MV-4-11 (cell line): ENCODE results near the gene CYP1B1.
"Not testable (repeated sequence)": the region's sequence is repeated elsewhere in the genome, so short reads cannot be mapped to it uniquely, and the experiment has no call there.

ENCODE experiments used
- DNase-seq: peaks from one replicate; lab custom pipeline; 2025; lab: John Stamatoyannopoulos, UW

The CYP1B1 gene

GRCh38 chr2:38075507-38076151 is at the start of gene CYP1B1:
Gene CYP1B1, minus strand, starts transcription at chr2:38076151. Its CDS starts 763 bp downstream, at chr2:38075388.
- DNase-seq: no peak

GRCh38 chr2:38125007-38125406 is 49.1 kb upstream of the CYP1B1 start:
- no peak for DNase-seq

DNA sequence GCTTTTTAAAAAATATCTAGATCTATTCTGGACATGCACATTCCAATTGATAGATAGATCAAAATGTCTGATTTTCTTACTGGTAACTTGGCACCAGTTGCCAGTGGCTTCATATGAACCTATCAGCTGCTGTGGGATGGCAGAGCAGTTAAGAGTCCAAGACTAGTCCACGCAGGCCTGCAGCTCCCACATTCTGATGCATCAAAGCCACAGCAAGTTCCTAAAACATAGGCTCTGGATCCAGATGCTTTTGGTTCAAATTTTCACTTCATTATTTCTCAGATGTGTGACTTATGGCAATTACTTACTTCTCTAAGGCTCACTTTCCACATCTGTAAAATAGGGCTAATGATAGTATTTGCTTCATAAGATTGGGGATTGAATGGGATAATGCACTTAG is 48.0 kb upstream of the CYP1B1 start:
- peak; percentile 74 for DNase-seq

DNA sequence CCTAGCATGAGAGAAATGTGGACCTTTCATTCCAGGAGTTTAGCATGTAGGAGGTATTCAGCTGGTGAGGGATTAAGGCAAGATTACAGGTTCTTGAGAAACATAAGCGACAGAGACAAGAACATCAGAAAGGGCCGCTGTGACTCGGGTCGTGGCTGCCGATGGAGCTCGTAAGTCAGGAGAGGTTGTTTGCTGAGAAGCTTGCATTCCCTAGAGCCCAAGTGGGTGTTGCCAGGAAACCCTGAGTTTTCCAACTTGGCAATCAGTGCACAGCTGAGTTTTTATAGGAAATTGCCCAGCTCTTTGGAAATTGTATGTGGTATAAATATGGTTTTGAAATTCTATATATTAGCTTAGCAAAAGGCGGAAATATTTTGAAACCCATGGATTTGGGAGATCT is 46.4 kb upstream of the CYP1B1 start:
- DNase-seq: no peak

GRCh38 chr2:38121481-38121880 is 45.5 kb upstream of the CYP1B1 start:
- peak; percentile 9 for DNase-seq

DNA sequence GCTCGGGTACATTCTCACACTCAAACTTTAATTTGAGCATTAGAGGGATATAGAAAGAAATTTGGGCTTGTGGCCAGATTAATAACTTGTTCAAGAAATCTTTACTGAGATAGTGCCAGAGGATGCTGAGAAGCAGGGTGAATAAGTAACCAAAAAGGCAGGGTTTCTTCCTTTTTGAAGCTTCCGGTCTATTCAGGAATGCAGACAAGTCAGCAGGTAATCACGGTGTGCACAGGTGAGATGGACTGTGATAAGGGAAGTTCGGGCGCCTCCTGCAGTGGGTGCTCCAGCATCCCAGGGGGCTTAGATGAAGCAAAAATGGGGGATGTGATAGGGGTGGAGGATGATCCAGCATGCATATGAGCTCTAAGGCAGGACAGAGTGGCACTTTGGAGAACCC is 44.9 kb upstream of the CYP1B1 start:
- DNase-seq: no peak

- DNase-seq: no peak
Observed at GRCh38 chr2:38120264-38120592, 44.3 kb upstream of the CYP1B1 start.

DNA sequence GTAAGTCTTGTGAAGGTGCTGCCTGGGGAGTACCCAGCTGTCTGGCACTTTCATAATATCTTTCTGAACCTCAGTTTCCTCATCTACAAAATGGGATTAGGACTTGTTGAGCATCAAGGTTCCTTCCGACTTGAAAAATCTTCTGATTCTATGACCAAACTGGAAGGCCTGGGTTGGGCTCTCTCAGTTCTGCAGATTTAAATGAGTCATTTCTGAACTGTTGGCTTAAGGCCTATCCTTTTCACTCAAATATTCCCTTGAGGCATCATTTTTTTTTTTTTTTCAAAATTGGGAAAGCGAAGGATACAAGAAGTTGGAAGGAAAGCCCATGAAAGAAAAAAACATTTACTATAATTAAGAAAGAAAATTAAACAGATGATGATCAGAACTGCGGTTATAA is 40.8 kb upstream of the CYP1B1 start:
- no peak for DNase-seq

GRCh38 chr2:38115216-38116032 is 39.5 kb upstream of the CYP1B1 start:
- peak; percentile 79 for DNase-seq

GRCh38 chr2:38113981-38114708 is 38.2 kb upstream of the CYP1B1 start:
- DNase-seq: peak; percentile 92

- DNase-seq: no peak
Observed at GRCh38 chr2:38113051-38113450, 37.1 kb upstream of the CYP1B1 start.

- DNase-seq: not testable (repeated sequence)
Observed at GRCh38 chr2:38111350-38111749, 35.4 kb upstream of the CYP1B1 start.

- no peak for DNase-seq
Observed at GRCh38 chr2:38109732-38110181, 33.8 kb upstream of the CYP1B1 start.

DNA sequence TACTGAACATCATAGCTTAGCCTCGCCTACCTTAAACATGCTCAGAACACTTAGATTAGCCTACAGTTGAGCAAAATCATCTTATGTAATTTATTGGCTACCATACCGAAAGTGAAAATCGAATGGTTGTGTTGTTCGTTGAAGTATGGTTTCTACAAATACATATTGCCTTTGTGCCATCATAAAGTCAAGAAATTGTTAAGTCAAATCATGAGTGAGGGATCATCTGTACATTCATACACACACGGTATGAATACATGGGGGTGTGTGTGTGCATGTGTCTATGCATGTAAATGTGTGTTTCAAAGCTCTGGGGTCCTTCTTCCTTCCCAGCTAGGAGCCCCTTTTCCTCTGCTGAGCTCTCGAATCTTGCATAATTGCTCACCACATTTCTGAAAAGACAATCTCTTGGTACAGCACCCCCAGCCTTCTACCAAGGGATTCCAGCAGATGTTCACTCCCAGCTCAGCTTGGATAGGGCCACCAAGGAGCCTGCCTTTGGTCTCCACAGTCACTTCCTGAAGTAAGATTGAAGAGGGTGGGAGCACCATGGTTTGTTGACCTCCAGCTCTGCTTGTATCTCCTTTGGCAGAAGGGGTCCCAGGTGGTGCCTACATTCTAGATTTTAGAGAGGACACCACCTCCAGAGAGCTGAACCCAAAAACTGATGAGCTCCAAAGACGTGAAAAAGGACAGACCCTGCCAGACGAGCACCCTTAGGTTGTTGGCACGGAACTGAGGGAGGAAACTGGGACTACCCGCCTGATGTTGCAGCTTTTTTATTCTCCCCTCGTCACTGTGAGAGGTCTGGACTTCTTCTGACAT is 33.2 kb upstream of the CYP1B1 start:
- DNase-seq: no peak

GRCh38 chr2:38107738-38108410 is 31.9 kb upstream of the CYP1B1 start:
- no peak for DNase-seq

DNA sequence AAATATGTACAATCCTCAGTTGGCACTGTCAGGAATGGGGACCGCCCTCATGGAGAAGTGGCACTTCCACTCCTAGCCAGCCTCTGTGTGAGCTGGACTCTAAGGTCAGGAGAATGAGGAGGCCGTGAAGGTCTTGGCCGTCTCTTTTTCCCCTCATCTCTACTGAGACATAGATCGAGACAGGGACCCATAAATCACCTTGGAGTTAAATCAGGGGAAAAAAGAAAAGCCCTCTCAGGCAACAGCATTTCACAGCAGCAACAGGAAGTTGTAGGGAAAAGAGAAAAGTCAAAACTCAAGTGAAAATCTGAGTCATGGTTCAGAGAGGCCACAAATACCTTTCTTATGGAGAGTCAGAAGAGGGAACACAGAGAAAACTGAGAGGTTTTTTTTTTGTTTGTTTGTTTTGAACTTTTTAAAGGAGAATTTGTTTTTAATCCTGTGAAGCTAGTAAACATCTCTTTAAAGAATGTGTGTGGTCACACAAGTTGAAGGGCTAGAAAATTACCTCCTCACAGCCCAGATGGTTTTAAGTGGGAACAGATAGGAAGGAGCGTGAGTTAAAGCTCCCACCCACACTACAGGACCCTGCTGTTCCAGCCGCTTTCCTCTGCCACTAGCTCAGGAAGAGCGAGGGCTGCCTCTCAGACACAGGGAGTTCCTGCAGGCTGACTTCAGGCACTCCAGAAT is 30.6 kb upstream of the CYP1B1 start:
- DNase-seq: peak; percentile 64

GRCh38 chr2:38105922-38106321 is 30.0 kb upstream of the CYP1B1 start:
- DNase-seq: no peak

DNA sequence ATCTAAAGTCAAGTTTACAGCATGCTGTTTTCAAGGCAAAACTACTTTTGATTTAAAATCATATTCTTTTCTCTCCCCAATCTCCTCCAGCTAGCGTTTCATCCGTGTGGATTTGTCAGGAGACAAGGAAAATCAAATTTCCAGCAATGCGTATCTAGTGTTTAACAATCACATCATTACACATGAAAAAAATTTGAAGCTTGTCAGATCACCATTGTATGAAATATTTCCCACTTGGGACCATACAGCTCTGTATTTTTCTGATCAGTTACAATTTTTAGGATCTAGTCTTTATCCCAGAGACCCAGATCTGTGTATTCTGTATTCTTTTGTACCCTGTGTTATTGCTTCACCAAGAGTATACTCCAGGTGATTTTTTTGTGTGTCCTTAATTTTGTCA is 28.6 kb upstream of the CYP1B1 start:
- no peak for DNase-seq

DNA sequence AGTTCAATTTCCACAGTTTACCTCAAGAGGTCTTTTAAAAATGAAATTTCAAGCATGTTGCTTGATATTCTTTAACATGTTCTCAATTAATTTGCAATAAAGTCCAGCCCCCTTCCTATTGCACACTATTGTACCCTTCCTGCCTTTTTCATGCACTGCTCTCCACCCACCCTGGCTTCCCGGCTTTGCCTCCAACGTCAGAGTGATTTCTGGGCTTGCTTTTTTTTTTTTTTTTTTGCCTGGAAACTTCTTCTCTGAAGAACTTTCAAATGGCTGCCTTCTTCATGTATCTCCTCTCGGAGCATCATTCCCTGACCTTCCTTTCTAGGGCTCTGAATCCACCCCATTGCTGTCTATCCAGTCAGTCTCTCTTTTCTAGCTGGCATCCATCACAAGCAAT is 24.4 kb upstream of the CYP1B1 start:
- no peak for DNase-seq

DNA sequence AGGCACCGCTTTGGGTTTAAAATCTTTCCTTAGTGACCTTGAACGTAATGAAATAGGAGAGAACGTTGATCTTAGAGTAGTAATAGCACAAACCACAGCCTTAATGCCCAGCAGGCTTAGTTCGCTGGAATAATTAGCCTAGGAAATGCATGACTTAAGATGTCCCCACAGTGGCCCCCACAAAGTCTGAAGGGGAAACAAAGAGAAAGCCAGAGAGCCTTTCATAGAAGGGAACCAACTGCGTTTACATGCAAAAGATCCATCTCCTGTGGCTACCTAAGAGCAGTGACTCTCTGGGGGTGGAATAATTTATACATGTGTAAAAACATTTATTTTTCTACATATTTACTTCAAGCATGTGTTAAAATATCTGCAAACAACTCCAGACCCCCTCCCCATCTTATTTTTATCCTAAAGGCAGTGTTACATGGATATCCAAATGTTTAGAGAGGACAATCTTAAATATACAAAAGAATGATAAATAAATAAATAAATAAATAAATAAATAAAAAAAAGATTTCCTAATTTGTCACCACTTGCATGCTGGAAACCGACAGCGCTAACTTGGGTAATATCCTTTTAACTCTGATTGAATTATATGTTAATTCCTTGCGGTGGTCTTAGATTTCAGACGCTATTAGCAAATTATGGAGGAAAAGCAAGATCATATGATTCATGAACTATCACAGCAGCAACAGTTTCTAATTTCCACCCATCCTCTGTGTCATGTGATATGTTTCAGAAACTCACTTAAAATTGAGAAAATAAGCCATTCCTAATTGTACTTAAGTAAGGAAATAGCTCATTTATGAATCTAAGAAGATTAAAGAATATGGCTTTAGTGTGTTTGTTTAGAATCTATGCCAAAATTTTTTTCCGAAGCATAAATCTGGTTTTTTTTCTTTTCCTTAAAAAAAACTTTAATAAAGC is 23.4 kb upstream of the CYP1B1 start:
- DNase-seq: no peak
